Left lobe of liver (tissue), 2 donors: ENCODE results near the gene EFCAB7. TPM values are rescaled to one million over a fixed set of nuclear protein-coding genes. Genes with fewer than 3 reads are reported as not detected.
A peak's percentile ranks its signal among the peaks of the same experiment; 100 is the strongest.

Experiments
- ATAC-seq: fragments of 200-7000 bp; cut with Tn5 transposase; one replicate; pipeline ENCODE4 v1.9.1; 2020; ENCODE audit warnings: mild to moderate bottlenecking, moderate library complexity
- DNase-seq: peaks from one replicate; pipeline ENCODE4 v3.0.0-alpha.2; 2020; ENCODE audit warnings: low spot score
- total RNA-seq: library from RNA; stranded (reverse); gene quantifications from one replicate; pipeline ENCODE4 v1.2.1, GENCODE V29; 2021
- donor health status: DM: no; HTN: no; CAD: no; lungs with moderate emphysema.
- donor health status: DM: no; HTN: yes; CAD: no.

The EFCAB7 gene
- total RNA-seq, 1 donor from 2014 or later = 0.91 TPM

DNA sequence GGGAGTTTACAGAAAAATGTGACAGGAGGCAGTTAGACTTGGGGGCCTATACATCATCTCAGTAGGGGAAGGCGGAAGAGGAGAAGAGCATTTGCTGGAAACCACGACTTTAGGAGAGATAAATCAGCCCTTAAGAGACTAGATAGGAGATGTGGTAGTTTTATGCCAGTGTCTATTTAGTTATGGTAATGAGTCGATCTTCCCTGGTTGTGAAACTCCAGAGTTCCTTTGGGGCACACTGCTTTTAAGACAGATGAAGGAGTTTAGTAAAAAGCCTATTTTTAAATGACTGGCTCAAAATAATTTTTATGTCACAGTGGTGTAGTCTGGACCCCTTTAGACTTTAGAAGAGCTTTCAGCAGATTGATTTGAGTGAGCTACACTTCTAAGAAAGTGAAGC is 77.7 kb downstream of the EFCAB7 start:
- no peak for DNase-seq
- ATAC-seq = no peak

DNA sequence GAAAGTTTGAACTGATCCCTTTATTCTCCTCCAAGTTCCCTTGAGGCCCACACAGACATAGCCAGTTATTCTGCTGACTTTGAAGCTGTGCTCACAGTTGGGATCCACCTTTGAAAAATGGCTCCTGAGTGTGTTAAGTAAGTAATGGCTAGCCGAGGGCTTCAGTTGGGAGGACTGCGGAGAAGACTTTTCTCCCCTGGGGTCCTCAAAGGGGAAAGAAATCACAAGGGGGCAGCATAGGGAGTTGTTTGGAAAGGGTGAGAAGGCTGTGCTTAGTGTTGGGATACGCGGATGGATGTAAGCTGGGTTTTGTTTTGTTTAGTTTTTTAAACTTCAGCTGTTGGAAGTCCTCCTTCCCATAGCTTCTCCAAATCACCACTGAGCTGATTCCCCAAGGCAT is 78.1 kb downstream of the EFCAB7 start:
- ATAC-seq (no peak), DNase-seq (no peak)

DNA sequence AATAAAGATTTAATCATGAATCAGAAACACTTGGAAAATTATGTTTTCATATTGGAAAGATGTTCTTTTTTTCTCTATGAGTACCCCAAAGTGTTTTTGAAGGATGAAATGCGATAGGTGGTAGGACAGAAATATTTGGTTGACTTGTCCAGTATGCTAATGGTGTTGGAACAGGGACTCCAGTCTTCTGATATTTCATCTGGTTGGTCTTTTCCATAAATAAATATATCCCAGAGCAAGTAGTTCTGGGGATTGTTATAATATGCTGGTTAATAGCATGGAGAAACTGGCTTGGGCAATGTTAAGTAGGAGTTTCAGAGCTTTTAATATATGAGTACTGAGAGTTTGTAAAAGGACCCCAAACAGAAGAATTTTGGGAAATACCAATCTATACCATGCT is 78.6 kb downstream of the EFCAB7 start:
- DNase-seq (no peak), ATAC-seq (no peak)

DNA sequence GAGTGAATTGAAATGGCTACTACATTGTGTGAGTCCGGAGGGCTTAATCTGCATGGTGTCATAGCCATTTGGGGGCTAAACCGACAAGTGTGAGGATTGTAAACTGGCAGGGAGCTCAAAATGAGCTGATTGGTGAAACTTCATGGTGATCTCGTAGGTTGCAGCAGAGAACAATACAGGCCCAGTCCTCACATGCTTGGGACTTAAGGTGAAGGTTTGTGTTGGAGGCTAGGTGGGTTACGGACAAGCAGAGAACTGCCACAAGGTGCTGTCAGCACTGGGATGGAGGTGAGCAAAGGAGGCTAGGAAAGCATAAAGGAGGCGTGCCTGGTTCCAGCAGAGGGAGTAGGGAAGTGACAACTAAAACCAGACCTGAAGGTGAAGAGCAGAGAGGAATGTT is 79.3 kb downstream of the EFCAB7 start:
- no peak for DNase-seq
- ATAC-seq = no peak

DNA sequence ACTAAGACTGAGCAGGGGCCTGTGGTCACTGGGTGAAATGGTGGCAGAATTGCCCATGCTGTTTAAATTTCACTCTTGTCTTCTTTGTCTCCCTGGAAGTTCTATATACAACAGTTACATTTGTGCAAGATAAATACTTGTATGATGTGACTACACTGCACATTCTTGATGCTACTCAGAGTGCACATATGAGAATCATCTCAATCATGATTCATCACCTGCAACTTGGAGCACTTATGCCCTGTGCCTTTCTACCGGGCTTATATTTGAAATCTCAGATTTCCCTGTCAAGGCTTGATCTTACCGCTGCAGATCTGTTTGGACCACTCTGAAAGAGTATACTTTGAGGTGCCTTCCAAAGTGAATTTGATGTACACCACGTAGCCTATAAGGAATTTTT is 80.5 kb downstream of the EFCAB7 start:
- DNase-seq = no peak
- no peak for ATAC-seq

DNA sequence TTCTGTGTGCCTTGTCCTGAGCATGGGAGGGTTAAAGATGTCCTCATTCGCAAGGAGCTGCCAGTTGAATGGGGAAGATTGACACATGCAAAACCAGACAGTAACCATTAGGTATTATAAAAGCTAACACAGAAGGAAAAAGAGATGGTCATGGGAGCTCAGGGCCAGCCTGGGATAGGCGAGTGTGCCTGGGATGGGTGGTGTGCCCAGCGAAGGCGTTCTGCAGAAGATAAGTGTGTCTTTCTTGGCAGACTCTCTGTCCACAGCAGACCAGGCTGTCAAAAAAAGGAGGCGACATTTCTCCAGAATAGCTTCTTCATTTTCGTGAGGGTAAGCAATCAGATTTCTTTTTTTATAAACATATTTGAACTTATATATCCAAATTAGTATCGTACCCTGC is 84.0 kb downstream of the EFCAB7 start:
- ATAC-seq (no peak), DNase-seq (no peak)

DNA sequence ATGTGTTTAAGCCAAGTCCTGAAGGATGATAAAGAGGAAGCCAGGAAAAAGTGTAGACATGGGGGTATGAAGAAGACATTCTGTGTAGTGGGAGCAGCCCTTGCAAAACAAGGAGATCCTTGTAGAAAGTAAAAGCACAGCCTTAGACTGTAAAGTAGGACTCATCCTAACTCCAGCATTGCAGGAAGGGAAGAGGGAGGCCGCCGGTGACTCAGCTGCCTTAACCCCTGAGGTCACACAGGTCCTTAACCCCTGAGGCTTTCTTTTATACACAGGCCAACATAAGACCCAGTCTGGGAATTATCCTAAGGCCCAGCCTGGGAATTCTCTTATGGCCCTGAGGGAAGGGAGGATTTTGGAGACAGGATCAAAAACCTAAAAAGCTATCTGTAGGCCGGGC is 87.9 kb downstream of the EFCAB7 start:
- ATAC-seq (no peak), DNase-seq (no peak)

DNA sequence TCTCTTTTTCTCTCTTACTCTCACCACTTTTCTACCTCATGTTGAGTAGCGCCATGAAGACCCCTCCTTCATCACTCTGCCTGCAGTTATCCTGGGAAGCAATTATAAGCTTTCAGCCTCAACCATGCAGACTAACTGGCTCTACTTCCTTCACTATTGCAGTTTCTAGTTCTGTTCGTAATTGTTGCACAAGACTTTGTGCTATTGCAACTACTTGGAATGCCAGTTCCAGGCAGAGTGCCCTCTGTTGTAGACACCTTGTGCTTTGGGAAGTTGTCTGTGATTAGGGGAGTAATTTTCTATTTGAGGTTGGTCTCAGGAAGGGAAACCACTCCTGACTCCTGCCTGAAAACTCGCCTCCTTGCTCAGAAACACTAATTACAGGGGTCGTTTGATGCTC is 89.2 kb downstream of the EFCAB7 start:
- peak; percentile 63 for ATAC-seq

DNA sequence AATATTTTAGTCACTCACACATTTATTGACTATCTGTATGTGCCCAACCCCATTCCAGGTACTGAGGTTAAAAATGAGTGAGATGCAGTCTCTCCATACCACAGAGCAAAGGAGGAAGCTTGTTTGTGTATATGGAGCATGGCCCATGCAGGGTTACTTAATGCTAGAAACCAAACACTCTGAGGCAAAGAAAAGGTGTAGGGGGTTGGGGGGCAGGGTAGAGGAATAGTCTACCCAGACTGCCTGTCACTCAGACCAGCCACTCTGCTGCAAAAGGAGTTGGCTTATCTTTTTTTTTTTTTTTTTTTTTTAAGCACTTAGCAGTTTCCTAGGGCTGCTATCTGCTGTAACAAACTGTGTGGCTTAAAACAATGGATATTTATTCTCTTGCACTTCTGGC is 89.6 kb downstream of the EFCAB7 start:
- DNase-seq = no peak
- ATAC-seq = peak; percentile 2

More for the DNA sequence above, 89.2 kb downstream of the EFCAB7 start:
- no peak for DNase-seq

DNA sequence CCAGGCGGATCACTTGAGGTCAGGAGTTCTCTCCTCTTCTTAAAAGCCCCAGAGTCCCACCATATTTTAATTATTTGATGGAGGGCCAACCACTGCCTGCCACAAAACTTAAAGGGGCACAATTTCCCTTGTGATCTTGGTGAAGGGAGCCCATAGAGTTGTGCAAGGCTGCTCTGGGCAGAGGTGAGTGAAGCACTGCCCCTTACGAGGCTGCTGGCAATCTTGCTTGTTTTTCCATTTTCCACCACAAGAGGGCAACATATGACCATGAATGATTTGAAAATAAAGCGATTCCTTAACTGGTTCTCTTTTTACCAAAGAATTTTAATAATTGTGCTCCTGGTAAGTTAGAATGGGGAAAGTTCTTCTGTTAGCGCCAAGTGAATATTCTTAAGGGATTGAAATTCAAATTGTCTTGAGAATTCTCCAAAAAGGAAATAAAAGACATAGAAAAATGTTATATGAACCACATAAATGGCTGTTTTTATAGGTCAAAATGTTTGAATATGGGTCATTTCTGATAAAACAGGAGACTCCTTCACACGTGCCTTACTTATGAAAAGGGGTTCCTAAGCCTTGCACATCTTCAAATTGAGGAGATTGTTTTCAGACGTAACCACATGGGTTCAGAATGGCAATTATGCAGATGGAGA is 92.6 kb downstream of the EFCAB7 start:
- DNase-seq (peak; percentile 62), ATAC-seq (peak; percentile 85)

DNA sequence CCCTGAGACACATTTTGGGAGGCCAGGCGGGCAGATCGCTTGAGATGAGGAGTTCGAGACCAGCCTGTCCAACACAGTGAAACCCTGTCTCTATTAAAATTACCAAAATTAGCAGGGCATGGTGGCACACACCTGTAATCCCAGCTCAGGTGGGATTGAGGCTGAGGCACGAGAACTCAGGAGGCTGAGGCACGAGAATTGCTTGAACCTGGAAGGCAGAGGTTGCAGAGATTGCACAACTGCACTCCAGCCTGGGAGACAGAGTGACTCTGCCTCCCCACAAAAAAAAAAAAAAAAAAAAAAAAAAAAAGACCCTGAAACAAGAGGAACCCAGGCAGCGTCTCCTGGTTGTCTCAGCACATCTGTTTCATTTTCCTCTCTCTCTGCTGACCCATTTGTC is 94.1 kb downstream of the EFCAB7 start:
- DNase-seq = no peak
- ATAC-seq = no peak

DNA sequence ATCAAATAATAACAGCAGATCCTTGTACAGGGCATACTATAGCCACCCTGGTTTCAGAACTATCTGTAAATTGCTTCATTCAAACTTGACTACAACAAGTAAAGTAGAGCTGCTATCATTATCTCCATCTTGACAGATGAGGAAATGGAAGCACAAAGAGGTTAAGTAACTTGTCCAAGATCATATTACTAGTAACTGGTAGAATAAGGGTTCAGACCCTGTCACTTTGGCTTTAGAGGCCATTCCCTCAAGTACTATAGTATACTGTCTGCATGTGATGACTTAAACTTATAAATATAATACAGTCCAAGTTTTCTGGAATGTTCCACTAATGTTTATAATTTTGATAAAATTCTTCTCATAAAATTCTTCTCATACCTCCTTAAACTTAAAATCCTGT is 94.7 kb downstream of the EFCAB7 start:
- ATAC-seq (no peak), DNase-seq (no peak)

DNA sequence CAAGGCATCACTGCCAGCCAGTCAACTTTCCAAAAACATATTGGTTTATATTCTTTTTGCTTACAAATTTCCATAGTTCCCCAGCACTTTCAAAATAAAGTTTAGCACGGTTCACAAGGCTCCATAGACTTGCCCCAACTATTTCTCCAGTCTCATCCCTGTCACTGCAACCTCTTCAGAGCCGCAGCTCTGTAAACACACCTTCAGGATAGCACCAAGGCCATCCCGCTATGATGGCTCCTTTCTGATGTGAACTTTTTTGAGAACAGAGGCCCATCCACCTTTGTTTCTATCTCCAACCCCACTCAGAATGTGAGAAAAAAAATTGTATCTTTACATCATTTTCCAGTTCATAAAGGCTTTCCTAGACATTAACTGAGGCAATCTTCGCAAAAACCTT is 96.2 kb downstream of the EFCAB7 start:
- DNase-seq (no peak), ATAC-seq (no peak)

DNA sequence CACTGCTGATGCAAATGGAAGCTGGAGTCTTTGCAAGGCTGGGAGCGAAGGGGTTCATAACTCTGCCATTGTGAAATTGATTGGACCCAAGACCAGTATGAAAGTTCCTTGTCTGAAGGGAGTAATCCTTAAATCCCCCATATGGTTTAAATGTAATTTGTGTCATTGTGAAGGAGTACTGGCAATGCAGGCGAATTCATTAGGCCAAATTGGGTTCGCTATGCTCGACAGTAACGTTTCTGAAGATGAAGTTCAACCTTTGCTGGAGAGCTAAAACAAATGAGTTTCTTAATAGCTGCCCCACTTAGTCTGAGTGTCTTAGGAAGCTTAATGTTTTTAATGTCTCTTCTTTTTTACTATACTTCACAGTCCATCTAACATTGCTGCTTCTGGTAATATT is 97.3 kb downstream of the EFCAB7 start:
- no peak for ATAC-seq
- no peak for DNase-seq

DNA sequence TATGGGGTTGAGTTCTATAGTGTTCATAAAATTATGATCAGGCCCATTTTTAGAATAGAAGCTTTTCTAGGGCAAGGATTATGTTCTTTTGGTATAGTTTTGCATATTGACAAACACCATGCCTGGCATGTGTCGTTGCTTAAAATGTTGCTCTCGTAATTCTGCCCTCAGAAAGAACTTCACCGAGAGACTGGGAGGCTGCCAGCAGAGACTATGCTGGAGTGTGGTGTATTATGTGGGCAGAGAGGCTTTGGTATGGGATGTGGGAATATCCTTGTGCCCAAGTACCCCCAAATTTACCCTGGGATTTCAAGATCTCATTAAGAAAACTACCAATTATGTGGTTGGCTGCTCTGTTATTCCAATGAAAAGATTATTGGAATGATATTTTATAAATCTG is 97.8 kb downstream of the EFCAB7 start:
- peak; percentile 58 for ATAC-seq
- DNase-seq = no peak

DNA sequence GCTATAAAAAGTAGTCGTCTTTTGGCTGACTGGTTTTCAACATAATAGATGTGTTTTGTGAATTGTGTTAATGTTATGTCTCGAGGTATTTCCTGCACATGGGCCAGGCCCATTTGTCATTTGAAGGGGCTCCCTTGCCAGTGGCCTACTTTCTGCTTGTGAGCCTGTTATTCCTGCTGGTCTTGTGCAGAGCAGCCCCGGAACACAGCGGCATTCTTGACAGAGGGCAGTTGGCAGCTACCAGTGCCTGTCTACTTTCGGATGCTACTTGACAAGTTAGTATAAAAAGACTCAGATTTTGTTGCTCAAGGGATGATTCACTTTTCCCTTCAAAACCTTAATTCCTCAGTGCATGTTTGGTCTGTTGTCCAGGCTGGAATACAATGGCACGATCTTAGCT is 98.4 kb downstream of the EFCAB7 start:
- DNase-seq (no peak), ATAC-seq (no peak)

Other genes starting within 250 kb of the EFCAB7 start
- 0.15 TPM for gene FOXD3, start 201.0 kb upstream of the EFCAB7 start, total RNA-seq
- gene ALG6, start 155.9 kb upstream of the EFCAB7 start, total RNA-seq = 5.4 TPM
- gene ITGB3BP, start 300 bp upstream of the EFCAB7 start, total RNA-seq = 6.0 TPM
- gene PGM1, start 69.9 kb downstream of the EFCAB7 start, total RNA-seq = 225 TPM